ENCODE data around the gene KHDRBS1.

KHDRBS1 gene

DNA sequence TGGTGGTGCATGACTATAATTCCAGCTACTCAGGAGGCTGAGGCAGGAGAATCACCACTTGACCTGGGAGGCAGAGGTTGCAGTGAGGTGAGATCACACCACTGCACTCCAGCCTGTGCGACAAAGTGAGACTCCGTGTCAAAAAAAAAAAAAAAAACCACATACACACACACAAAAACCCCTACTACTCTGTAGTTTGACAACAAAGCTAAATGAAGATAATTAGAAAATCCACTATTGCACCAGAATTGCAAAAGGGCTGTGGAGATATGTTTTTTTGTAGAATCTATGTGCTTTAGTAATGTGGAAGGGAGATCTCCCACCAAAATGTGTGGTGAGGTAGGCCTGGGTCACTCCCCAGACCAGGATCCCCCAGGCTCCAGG lies 32.2 kb upstream of the KHDRBS1 start:
- DNase-seq (ENCODE audit: insufficient read length, low spot score) (no peak), FAIRE-seq (no peak)
- TF ChIP-seq, protein P1, sequence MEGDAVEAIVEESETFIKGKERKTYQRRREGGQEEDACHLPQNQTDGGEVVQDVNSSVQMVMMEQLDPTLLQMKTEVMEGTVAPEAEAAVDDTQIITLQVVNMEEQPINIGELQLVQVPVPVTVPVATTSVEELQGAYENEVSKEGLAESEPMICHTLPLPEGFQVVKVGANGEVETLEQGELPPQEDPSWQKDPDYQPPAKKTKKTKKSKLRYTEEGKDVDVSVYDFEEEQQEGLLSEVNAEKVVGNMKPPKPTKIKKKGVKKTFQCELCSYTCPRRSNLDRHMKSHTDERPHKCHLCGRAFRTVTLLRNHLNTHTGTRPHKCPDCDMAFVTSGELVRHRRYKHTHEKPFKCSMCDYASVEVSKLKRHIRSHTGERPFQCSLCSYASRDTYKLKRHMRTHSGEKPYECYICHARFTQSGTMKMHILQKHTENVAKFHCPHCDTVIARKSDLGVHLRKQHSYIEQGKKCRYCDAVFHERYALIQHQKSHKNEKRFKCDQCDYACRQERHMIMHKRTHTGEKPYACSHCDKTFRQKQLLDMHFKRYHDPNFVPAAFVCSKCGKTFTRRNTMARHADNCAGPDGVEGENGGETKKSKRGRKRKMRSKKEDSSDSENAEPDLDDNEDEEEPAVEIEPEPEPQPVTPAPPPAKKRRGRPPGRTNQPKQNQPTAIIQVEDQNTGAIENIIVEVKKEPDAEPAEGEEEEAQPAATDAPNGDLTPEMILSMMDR (IDR thresholded peaks at IDR 0.05; ENCODE audit: insufficient read depth, missing control alignments), result no peak

DNA sequence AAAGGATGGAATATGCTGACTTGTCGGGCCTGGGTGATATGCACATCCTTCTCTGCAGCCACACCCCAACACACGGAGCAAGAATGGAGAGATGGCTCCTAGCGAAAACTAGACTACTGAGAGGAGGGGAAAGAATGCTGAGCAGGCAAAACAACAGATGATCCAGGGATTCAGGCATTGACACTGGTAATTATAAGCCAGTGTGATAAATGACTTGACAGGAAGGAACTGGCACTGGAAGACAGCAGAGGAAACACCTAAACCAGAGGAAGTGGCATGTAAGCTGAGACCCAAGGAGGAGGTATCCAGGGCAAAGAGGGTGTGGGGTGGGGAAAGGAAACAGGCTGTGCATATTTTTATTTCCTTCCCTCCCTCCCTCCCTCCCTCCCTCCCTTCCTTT lies 31.7 kb upstream of the KHDRBS1 start:
- DNase-seq (ENCODE audit: insufficient read length, low spot score) (peak; percentile 31), FAIRE-seq (no peak)
- TF ChIP-seq, protein P1 (IDR thresholded peaks at IDR 0.05; ENCODE audit: insufficient read depth, missing control alignments), result no peak

GRCh38 chr1:31984419-31985347 lies 29.0 kb upstream of the KHDRBS1 start:
- DNase-seq (ENCODE audit: insufficient read length, low spot score) (no peak), FAIRE-seq (no peak)

GRCh38 chr1:31985430-31985829 lies 28.2 kb upstream of the KHDRBS1 start:
- DNase-seq (ENCODE audit: insufficient read length, low spot score) (no peak), FAIRE-seq (no peak)
- TF ChIP-seq, protein P1 (IDR thresholded peaks at IDR 0.05; ENCODE audit: insufficient read depth, missing control alignments), result no peak

More at GRCh38 chr1:31984419-31985347, 29.0 kb upstream of the KHDRBS1 start:
- TF ChIP-seq, protein P1 (IDR thresholded peaks at IDR 0.05; ENCODE audit: insufficient read depth, missing control alignments), result no peak

- TF ChIP-seq, protein P1 (IDR thresholded peaks at IDR 0.05; ENCODE audit: insufficient read depth, missing control alignments), result no peak
- DNase-seq (ENCODE audit: insufficient read length, low spot score) (no peak), FAIRE-seq (no peak)
These were observed 26.5 kb upstream of the KHDRBS1 start for GRCh38 chr1:31987135-31987619.

- TF ChIP-seq, protein P1 (IDR thresholded peaks at IDR 0.05; ENCODE audit: insufficient read depth, missing control alignments), result no peak
- no peak for DNase-seq (ENCODE audit: insufficient read length, low spot score)
- FAIRE-seq, result no peak
These were observed 23.7 kb upstream of the KHDRBS1 start for GRCh38 chr1:31989964-31990363.

DNA sequence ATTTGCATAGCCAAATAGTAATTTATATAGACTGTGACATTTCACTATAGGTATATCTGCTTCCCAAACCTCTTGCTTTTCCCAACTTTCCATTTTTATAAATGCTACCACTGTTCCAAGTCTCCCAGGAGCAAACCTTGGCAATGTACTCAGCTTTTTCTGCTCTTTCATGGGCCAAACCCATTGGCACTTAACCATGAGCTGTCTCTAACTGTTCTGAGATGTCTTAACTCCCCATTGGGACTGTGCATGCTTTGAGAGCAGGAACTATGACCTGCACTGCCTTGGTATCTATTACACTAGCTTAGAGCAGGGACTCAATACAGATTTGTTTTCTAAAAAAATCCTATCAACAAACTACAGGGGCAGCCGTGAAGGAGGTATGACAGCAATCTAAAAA lies 22.5 kb upstream of the KHDRBS1 start:
- DNase-seq (ENCODE audit: insufficient read length, low spot score) (no peak), FAIRE-seq (no peak)
- TF ChIP-seq, protein P1 (IDR thresholded peaks at IDR 0.05; ENCODE audit: insufficient read depth, missing control alignments), result no peak
